Activated naive CD8-positive, alpha-beta T cell treated with anti-CD3 and anti-CD28 coated beads for 36 hours (primary cell): Measurements from ENCODE around the gene TEKT3. TPM values are rescaled to one million over a fixed set of nuclear protein-coding genes. Genes with fewer than 3 reads are reported as not detected.

Experiments
- DNase-seq: peaks from one replicate; pipeline ENCODE4 v3.0.0; 2021
- H3K27ac Mint-ChIP-seq: one replicate; pipeline ENCODE4 v1.8.0; 2022; ENCODE audit warnings: mild to moderate bottlenecking, moderate library complexity, mixed read lengths
- H3K27me3 Mint-ChIP-seq: one replicate; pipeline ENCODE4 v1.8.0; 2022; ENCODE audit warnings: mild to moderate bottlenecking, mixed read lengths
- H3K36me3 Mint-ChIP-seq: one replicate; pipeline ENCODE4 v1.8.0; 2021; ENCODE audit warnings: mild to moderate bottlenecking, mixed read lengths
- H3K4me1 Mint-ChIP-seq: one replicate; pipeline ENCODE4 v1.8.0; 2021; ENCODE audit warnings: mixed read lengths
- H3K4me3 Mint-ChIP-seq: one replicate; pipeline ENCODE4 v1.8.0; 2022; ENCODE audit warnings: mild to moderate bottlenecking, moderate library complexity, mixed read lengths
- H3K9me3 Mint-ChIP-seq: one replicate; pipeline ENCODE4 v1.8.0; 2022; ENCODE audit warnings: mixed read lengths
- total RNA-seq, 2 experiments: library from RNA; stranded (reverse); gene quantifications; one replicate each; pipeline ENCODE4 v1.2.3, GENCODE V29; 2021

TEKT3 gene
- total RNA-seq, 2 experiments from 2014 or later, result not detected

DNA sequence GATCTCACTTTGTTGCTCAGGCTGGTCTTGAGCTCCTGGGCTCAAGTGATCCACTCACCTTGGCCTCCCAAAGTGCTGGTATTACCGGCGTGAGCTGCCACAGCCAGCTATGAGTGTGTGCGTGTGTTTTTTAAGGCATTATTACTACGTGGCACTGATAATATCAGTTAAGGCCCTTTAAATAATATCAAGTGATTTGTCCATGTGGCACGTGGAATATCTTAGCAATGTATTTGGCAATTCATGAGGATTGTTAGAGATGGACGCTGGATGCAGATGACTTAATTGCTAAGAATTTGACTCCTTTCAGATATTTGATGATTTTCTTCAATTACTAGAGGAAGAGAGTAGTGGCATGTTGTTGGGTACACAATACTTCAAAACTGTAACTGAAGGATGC lies 50.8 kb downstream of the TEKT3 start:
- Mint-ChIP-seq H3K4me3 (no peak overlapping the region), H3K36me3 (no peaks in the 10 kb centered on the region), H3K27me3 (peaks cover 37% of the 10 kb centered on the region), H3K27ac (no peak overlapping the region), H3K9me3 (no peaks in the 10 kb centered on the region), H3K4me1 (no peaks in the 10 kb centered on the region)
- DNase-seq, result no peak

DNA sequence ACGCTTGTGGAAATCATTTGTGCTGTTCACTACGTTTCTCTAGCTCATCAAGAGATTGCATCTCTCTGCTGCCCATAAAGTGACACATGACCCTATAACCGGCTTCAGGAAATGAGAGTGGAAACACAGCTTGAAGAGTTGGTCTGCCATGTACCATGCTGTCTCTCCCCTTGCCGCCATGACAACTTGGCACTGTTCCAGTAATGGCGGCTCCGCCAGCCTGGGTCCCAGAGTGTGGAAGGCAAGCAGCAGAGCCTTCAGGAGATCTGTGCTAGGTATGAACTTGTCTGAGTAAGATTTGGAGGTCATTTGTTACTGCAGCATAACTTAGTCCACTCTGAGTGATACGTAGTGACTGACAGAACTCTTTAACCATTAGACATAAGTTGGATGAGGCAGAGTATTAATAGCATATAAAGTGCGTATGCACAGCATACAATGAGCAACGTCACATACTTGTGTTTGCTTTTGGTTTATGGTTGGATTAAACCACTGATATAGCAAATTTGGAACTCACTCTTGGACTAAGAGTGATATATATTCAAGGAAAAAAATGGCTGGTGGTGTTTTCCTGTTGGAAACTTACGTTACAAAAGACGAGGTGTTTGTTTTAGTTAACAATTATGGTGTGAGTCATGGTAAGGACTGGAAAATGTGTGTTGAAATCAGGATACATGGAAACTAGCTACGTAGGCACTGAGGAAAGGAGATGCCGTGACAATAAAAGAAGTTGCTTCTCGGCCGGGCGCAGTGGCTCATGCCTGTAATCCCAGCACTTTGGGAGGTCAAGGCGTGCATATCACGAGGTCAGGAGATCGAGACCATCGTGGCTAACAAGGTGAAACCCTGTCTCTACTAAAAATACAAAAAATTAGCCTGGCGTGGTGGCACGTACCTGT lies 51.9 kb downstream of the TEKT3 start:
- peaks cover 40% of the 10 kb centered on the region for H3K27me3 Mint-ChIP-seq
- H3K36me3 Mint-ChIP-seq, result no peaks in the 10 kb centered on the region
- no peak overlapping the region for H3K27ac Mint-ChIP-seq
- H3K4me3 Mint-ChIP-seq, result no peak overlapping the region
- H3K4me1 Mint-ChIP-seq, result no peaks in the 10 kb centered on the region
- H3K9me3 Mint-ChIP-seq, result no peaks in the 10 kb centered on the region
- DNase-seq, result no peak

- Mint-ChIP-seq H3K27me3 (peaks cover 47% of the 10 kb centered on the region), H3K36me3 (no peaks in the 10 kb centered on the region), H3K9me3 (no peaks in the 10 kb centered on the region), H3K4me3 (no peak overlapping the region), H3K27ac (no peak overlapping the region), H3K4me1 (no peaks in the 10 kb centered on the region)
- no peak for DNase-seq
These were observed 52.5 kb downstream of the TEKT3 start for GRCh38 chr17:15288859-15289258.

GRCh38 chr17:15287538-15288267 lies 53.7 kb downstream of the TEKT3 start:
- no peak overlapping the region for H3K27ac Mint-ChIP-seq
- H3K4me3 Mint-ChIP-seq, result no peak overlapping the region
- no peaks in the 10 kb centered on the region for H3K36me3 Mint-ChIP-seq
- H3K4me1 Mint-ChIP-seq, result no peaks in the 10 kb centered on the region
- H3K27me3 Mint-ChIP-seq, result peaks cover 57% of the 10 kb centered on the region
- H3K9me3 Mint-ChIP-seq, result no peaks in the 10 kb centered on the region
- no peak for DNase-seq

DNA sequence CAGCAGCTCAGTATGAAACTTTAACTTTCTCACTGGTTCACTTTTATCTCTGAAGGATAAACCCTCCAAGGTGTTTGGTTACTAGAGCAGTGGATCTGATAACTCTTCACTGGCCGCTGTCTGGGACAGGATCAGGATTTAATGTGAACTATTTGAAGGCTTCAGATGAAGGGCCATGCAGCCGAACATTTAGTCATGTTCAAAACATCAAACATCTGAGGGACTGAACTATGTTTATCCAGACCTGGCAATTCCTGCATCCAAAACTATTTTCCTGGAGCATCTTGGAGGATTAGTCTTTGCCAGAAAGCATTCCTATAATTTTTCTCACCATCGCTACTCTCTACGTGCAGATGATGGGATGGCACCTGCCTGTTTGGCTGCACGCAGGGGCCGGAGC lies 55.9 kb downstream of the TEKT3 start:
- H3K36me3 Mint-ChIP-seq, result no peaks in the 10 kb centered on the region
- no peaks in the 10 kb centered on the region for H3K9me3 Mint-ChIP-seq
- peaks cover 60% of the 10 kb centered on the region for H3K27me3 Mint-ChIP-seq
- DNase-seq, result no peak
- H3K4me1 Mint-ChIP-seq, result no peaks in the 10 kb centered on the region
- H3K27ac Mint-ChIP-seq, result no peak overlapping the region
- no peak overlapping the region for H3K4me3 Mint-ChIP-seq

GRCh38 chr17:15284537-15284936 lies 56.9 kb downstream of the TEKT3 start:
- Mint-ChIP-seq H3K4me3 (no peak overlapping the region), H3K36me3 (no peaks in the 10 kb centered on the region), H3K27ac (no peak overlapping the region), H3K4me1 (no peaks in the 10 kb centered on the region), H3K9me3 (no peaks in the 10 kb centered on the region), H3K27me3 (peaks cover 58% of the 10 kb centered on the region)
- DNase-seq, result no peak

GRCh38 chr17:15284107-15284506 lies 57.3 kb downstream of the TEKT3 start:
- Mint-ChIP-seq H3K27me3 (peaks cover 54% of the 10 kb centered on the region), H3K36me3 (no peaks in the 10 kb centered on the region), H3K4me1 (no peaks in the 10 kb centered on the region), H3K9me3 (no peaks in the 10 kb centered on the region), H3K27ac (no peak overlapping the region), H3K4me3 (no peak overlapping the region)
- DNase-seq, result no peak

GRCh38 chr17:15281909-15282308 lies 59.5 kb downstream of the TEKT3 start:
- H3K27me3 Mint-ChIP-seq, result peaks cover 53% of the 10 kb centered on the region
- no peaks in the 10 kb centered on the region for H3K36me3 Mint-ChIP-seq
- DNase-seq, result no peak
- H3K4me1 Mint-ChIP-seq, result no peaks in the 10 kb centered on the region
- H3K4me3 Mint-ChIP-seq, result no peak overlapping the region
- no peaks in the 10 kb centered on the region for H3K9me3 Mint-ChIP-seq
- H3K27ac Mint-ChIP-seq, result no peak overlapping the region

GRCh38 chr17:15278924-15279477 lies 62.4 kb downstream of the TEKT3 start:
- H3K4me3 Mint-ChIP-seq, result no peak overlapping the region
- H3K9me3 Mint-ChIP-seq, result peaks cover 3% of the 10 kb centered on the region
- H3K4me1 Mint-ChIP-seq, result no peaks in the 10 kb centered on the region
- H3K36me3 Mint-ChIP-seq, result no peaks in the 10 kb centered on the region
- peaks cover 50% of the 10 kb centered on the region for H3K27me3 Mint-ChIP-seq
- DNase-seq, result no peak
- no peak overlapping the region for H3K27ac Mint-ChIP-seq

- H3K36me3 Mint-ChIP-seq, result no peaks in the 10 kb centered on the region
These were observed 63.0 kb downstream of the TEKT3 start for GRCh38 chr17:15278380-15278779.

DNA sequence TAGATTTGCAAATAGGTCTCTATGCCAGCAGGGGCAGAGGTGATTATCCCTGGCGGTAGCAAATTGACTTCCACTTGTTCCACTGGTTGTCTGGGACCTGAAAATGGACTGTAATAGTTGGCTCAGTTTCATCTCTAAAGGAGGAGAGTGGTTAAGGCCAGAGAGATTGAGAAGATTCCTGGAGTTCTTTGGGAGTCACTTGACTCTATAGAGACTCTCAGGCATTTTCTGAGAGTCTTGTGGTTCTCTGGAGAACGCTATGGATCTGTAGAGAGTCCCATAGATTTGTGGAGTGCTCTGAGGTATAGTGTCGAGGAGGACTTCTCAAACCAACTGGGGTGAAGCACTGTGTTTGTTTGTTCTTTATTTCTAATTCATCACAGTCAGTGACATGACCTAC lies 67.4 kb downstream of the TEKT3 start:
- peaks cover 3% of the 10 kb centered on the region for H3K9me3 Mint-ChIP-seq

More at GRCh38 chr17:15278380-15278779, 63.0 kb downstream of the TEKT3 start:
- peaks cover 3% of the 10 kb centered on the region for H3K9me3 Mint-ChIP-seq
- H3K27me3 Mint-ChIP-seq, result peaks cover 43% of the 10 kb centered on the region
- no peak for DNase-seq
- H3K4me1 Mint-ChIP-seq, result no peaks in the 10 kb centered on the region
- no peak overlapping the region for H3K4me3 Mint-ChIP-seq
- no peak overlapping the region for H3K27ac Mint-ChIP-seq

DNA sequence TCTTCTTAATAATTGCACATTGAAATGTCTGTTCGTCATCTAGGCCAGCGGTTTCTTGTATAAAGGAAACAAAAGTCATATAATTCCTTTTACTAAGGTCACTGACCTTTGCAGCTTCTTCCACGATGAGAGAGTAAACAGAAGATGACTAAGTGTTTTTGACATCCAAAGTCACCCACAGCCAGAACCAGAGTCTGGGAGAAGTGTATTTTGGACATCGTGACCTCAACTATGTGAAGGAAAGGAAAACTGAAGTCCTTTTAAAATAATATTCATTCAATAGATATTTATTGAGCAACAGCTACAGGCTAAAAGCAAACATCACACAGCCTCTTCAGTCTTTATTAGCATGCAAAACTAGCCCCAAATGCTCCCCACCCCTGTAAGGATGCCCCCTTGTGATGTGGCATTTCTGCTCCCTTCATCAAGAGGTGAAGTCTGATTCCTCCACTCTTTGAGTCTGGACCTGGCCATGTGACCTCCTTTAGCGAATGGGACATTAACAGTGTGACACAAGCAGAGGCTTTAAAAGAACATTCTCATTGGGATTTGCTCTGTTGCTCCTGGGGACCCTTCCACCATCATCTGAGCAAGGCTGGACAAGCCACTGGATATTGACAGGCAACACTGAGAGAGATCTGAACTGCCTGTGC lies 68.1 kb downstream of the TEKT3 start:
- H3K27ac Mint-ChIP-seq, result no peak overlapping the region
- H3K4me1 Mint-ChIP-seq, result peaks cover 4% of the 10 kb centered on the region

More for the DNA sequence above, 67.4 kb downstream of the TEKT3 start:
- Mint-ChIP-seq H3K4me3 (no peak overlapping the region), H3K36me3 (no peaks in the 10 kb centered on the region), H3K4me1 (peaks cover 4% of the 10 kb centered on the region), H3K27ac (no peak overlapping the region), H3K27me3 (peaks cover 25% of the 10 kb centered on the region)
- DNase-seq, result no peak

DNA sequence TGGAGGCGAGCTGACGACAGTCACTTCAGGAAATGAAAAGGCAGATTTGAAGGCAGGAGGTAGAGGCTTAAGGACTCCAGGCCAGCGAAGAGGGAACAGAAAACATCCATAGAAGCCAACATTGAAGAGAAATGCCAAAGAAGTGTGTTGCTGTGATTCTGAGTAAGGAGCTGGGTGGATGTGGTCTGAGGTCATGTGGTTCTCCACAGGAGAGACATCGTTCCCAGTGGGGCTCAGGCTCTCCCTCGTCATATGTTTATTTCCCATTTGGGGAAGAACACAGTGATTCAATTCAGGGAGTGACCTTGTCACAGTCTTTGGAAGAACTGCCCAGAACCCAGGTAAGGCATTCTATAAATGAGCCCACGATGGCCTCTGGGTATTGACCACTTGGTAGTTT lies 69.7 kb downstream of the TEKT3 start:
- no peaks in the 10 kb centered on the region for H3K36me3 Mint-ChIP-seq
- peaks cover 3% of the 10 kb centered on the region for H3K9me3 Mint-ChIP-seq
- H3K4me3 Mint-ChIP-seq, result no peak overlapping the region
- H3K27me3 Mint-ChIP-seq, result peaks cover 24% of the 10 kb centered on the region
- H3K4me1 Mint-ChIP-seq, result peaks cover 4% of the 10 kb centered on the region
- DNase-seq, result no peak
- H3K27ac Mint-ChIP-seq, result no peak overlapping the region

More for the DNA sequence above, 68.1 kb downstream of the TEKT3 start:
- peaks cover 17% of the 10 kb centered on the region for H3K27me3 Mint-ChIP-seq
- peaks cover 3% of the 10 kb centered on the region for H3K9me3 Mint-ChIP-seq
- no peaks in the 10 kb centered on the region for H3K36me3 Mint-ChIP-seq
- H3K4me3 Mint-ChIP-seq, result no peak overlapping the region
- no peak for DNase-seq

GRCh38 chr17:15270628-15271381 lies 70.6 kb downstream of the TEKT3 start:
- DNase-seq, result no peak
- peaks cover 26% of the 10 kb centered on the region for H3K27me3 Mint-ChIP-seq
- H3K27ac Mint-ChIP-seq, result no peak overlapping the region
- H3K4me1 Mint-ChIP-seq, result peaks cover 4% of the 10 kb centered on the region
- peaks cover 3% of the 10 kb centered on the region for H3K9me3 Mint-ChIP-seq
- H3K4me3 Mint-ChIP-seq, result no peak overlapping the region
- H3K36me3 Mint-ChIP-seq, result no peaks in the 10 kb centered on the region
